ENCODE results near the gene METAP1D. TPM values are rescaled to one million over a fixed set of nuclear protein-coding genes. Genes with fewer than 3 reads are reported as not detected.
"Not testable (repeated sequence)": the region's sequence is repeated elsewhere in the genome, so short reads cannot be mapped to it uniquely, and the experiment has no call there.

METAP1D gene
- total RNA-seq, 3 donors from 2014 or later = 6.2 to 12.5 (median 7.8) TPM

- H3K36me3 ChIP-seq = no peaks in the 10 kb centered on the region
- TF ChIP-seq CTCF (IDR thresholded peaks at IDR 0.05) = no peak
- TF ChIP-seq POLR2AphosphoS5 (IDR thresholded peaks at IDR 0.05) = no peak
- no peak for TF ChIP-seq POLR2A (IDR thresholded peaks at IDR 0.05)
- H3K27me3 ChIP-seq = no peaks in the 10 kb centered on the region
- DNase-seq (ENCODE audit: low spot score in 2 of 2) = no peak
- H3K9me3 ChIP-seq = no peaks in the 10 kb centered on the region
- H3K4me3 ChIP-seq = no peak overlapping the region
- no peaks in the 10 kb centered on the region for H3K4me1 ChIP-seq
- H3K27ac ChIP-seq = no peak overlapping the region
- intact Hi-C loops (cut with DNase I; ENCODE audit: low total_unique reads) = no loop called here
These were observed 62.8 kb downstream of the METAP1D start for GRCh38 chr2:172062402-172063004.

- no peaks in the 10 kb centered on the region for H3K9me3 ChIP-seq
- H3K36me3 ChIP-seq = no peaks in the 10 kb centered on the region
- no peaks in the 10 kb centered on the region for H3K27me3 ChIP-seq
- H3K4me1 ChIP-seq = no peaks in the 10 kb centered on the region
- H3K27ac ChIP-seq = no peak overlapping the region
- TF ChIP-seq POLR2AphosphoS5 (IDR thresholded peaks at IDR 0.05) = no peak
- TF ChIP-seq POLR2A (IDR thresholded peaks at IDR 0.05) = no peak
- no peak for TF ChIP-seq CTCF (IDR thresholded peaks at IDR 0.05)
- intact Hi-C loops (cut with DNase I; ENCODE audit: low total_unique reads) = no loop called here
- H3K4me3 ChIP-seq = no peak overlapping the region
- no peak for DNase-seq (ENCODE audit: low spot score in 2 of 2)
These were observed 63.7 kb downstream of the METAP1D start for GRCh38 chr2:172063446-172063845.

GRCh38 chr2:172065111-172065510 is 65.4 kb downstream of the METAP1D start:
- Histone ChIP-seq H3K4me1 (no peaks in the 10 kb centered on the region), H3K9me3 (no peaks in the 10 kb centered on the region), H3K36me3 (no peaks in the 10 kb centered on the region)

GRCh38 chr2:172066394-172066886 is 66.7 kb downstream of the METAP1D start:
- no peak overlapping the region for H3K27ac ChIP-seq
- H3K36me3 ChIP-seq = no peaks in the 10 kb centered on the region
- H3K27me3 ChIP-seq = no peaks in the 10 kb centered on the region
- H3K9me3 ChIP-seq = no peaks in the 10 kb centered on the region
- no peak for DNase-seq (ENCODE audit: low spot score in 2 of 2)
- TF ChIP-seq POLR2A (IDR thresholded peaks at IDR 0.05) (no peak), CTCF (IDR thresholded peaks at IDR 0.05) (no peak)
- no peak overlapping the region for H3K4me3 ChIP-seq
- intact Hi-C loops (cut with DNase I; ENCODE audit: low total_unique reads) = no loop called here
- H3K4me1 ChIP-seq = no peaks in the 10 kb centered on the region

More at GRCh38 chr2:172065111-172065510, 65.4 kb downstream of the METAP1D start:
- H3K27ac ChIP-seq = no peak overlapping the region
- no peaks in the 10 kb centered on the region for H3K27me3 ChIP-seq
- no peak for TF ChIP-seq CTCF (IDR thresholded peaks at IDR 0.05)
- no peak for TF ChIP-seq POLR2AphosphoS5 (IDR thresholded peaks at IDR 0.05)
- no peak for TF ChIP-seq POLR2A (IDR thresholded peaks at IDR 0.05)
- DNase-seq (ENCODE audit: low spot score in 2 of 2) = no peak
- no peak overlapping the region for H3K4me3 ChIP-seq
- intact Hi-C loops (cut with DNase I; ENCODE audit: low total_unique reads) = no loop called here

GRCh38 chr2:172067905-172068304 is 68.2 kb downstream of the METAP1D start:
- H3K4me1 ChIP-seq; H3K9me3 ChIP-seq; H3K36me3 ChIP-seq; H3K27me3 ChIP-seq; intact Hi-C loops (cut with DNase I; ENCODE audit: low total_unique reads); H3K4me3 ChIP-seq; DNase-seq (ENCODE audit: low spot score in 2 of 2); H3K27ac ChIP-seq: not testable (repeated sequence)

Data from breast epithelium (tissue), 4 donors.